K562 (cell line): ENCODE data around the gene PODXL. TPM values are rescaled to one million over a fixed set of nuclear protein-coding genes. Genes with fewer than 3 reads are reported as not detected.

Experiments used
- BHLHE40 ChIP-seq: IDR thresholded peaks from 2 replicates; pipeline ENCODE4 v1.6.1; 2011; ENCODE audit warnings: low read length, improper control_type of control experiment
- EP400 ChIP-seq: fragments of 450-650 bp; IDR thresholded peaks from 2 replicates; pipeline ENCODE4 v1.6.1; 2017; ENCODE audit warnings: antibody characterized with exemption, mild to moderate bottlenecking, moderate library complexity
- FOXK1 ChIP-seq: sonication (generic); formaldehyde crosslinking; IDR thresholded peaks from 2 replicates; pipeline ENCODE4 v1.8.0; 2022; ENCODE audit warnings: missing genetic modification reagents, mild to moderate bottlenecking, borderline replicate concordance
- GABPB2 ChIP-seq: fragments of 250-450 bp; sonication (Bioruptor Pico); conservative IDR thresholded peaks from 2 replicates; pipeline ENCODE4 v1.5.1; 2021; ENCODE audit warnings: mild to moderate bottlenecking
- HES1 ChIP-seq: fragments of 450-650 bp; IDR thresholded peaks from 2 replicates; pipeline ENCODE4 v1.6.1; 2016; ENCODE audit warnings: low read depth, mild to moderate bottlenecking, moderate library complexity
- HMG20A ChIP-seq: fragments of 450-650 bp; formaldehyde crosslinking; conservative IDR thresholded peaks from 2 replicates; pipeline ENCODE4 v1.4.0; 2020; ENCODE audit warnings: mild to moderate bottlenecking, mixed read lengths
- HNRNPUL1 ChIP-seq: fragments of 200-400 bp; formaldehyde crosslinking; IDR thresholded peaks from 2 replicates; pipeline ENCODE4 v1.6.1; 2017; ENCODE audit warnings: low read length
- ILF3 ChIP-seq: fragments of 450-650 bp; IDR thresholded peaks from 2 replicates; pipeline ENCODE4 v1.6.1; 2018; ENCODE audit warnings: antibody characterized with exemption, mild to moderate bottlenecking, moderate library complexity, borderline replicate concordance
- MTF1 ChIP-seq: fragments of 250-450 bp; sonication (Bioruptor Pico); IDR thresholded peaks from 2 replicates; pipeline ENCODE4 v1.9.0; 2021; ENCODE audit warnings: moderate library complexity, mild to moderate bottlenecking, inconsistent platforms, borderline replicate concordance
- NCOR1 ChIP-seq: fragments of 450-650 bp; IDR thresholded peaks from 2 replicates; pipeline ENCODE4 v1.6.1; 2016; ENCODE audit warnings: mild to moderate bottlenecking, moderate library complexity
- POLR2A ChIP-seq: fragments of 450-650 bp; conservative IDR thresholded peaks from 2 replicates; pipeline ENCODE4 v1.6.1; 2016
- POLR2B ChIP-seq: fragments of 450-650 bp; IDR thresholded peaks from 2 replicates; pipeline ENCODE4 v1.6.1; 2018; ENCODE audit warnings: low read depth; ENCODE audit not compliant: partially characterized antibody
- PRDM10 ChIP-seq: fragments of 450-650 bp; IDR thresholded peaks from 2 replicates; pipeline ENCODE4 v1.6.1; 2018; ENCODE audit not compliant: partially characterized antibody
- RBM14 ChIP-seq: fragments of 200-400 bp; formaldehyde crosslinking; IDR thresholded peaks from 2 replicates; pipeline ENCODE4 v1.6.1; 2018; ENCODE audit warnings: low read depth, mild to moderate bottlenecking, low read length, moderate library complexity, borderline replicate concordance; ENCODE audit not compliant: insufficient read depth
- SMARCB1 ChIP-seq: IDR thresholded peaks from 2 replicates; pipeline ENCODE4 v1.6.1; 2011; ENCODE audit warnings: improper control_type of control experiment, low read depth; ENCODE audit not compliant: insufficient read length
- SNAPC5 ChIP-seq: fragments of 250-450 bp; sonication (Bioruptor Pico); IDR thresholded peaks from 2 replicates; pipeline ENCODE4 v1.8.0; 2021; ENCODE audit warnings: moderate library complexity, mild to moderate bottlenecking, inconsistent platforms
- STAT5B ChIP-seq: fragments of 250-450 bp; sonication (Bioruptor Pico); IDR thresholded peaks from 2 replicates; pipeline ENCODE4 v1.8.0; 2021; ENCODE audit warnings: mild to moderate bottlenecking, inconsistent platforms
- U2AF1 ChIP-seq: fragments of 200-400 bp; formaldehyde crosslinking; optimal IDR thresholded peaks from 2 replicates; pipeline ENCODE3; 2017; ENCODE audit warnings: mild to moderate bottlenecking, low read depth, low read length, moderate library complexity
- ZNF324 ChIP-seq: fragments of 250-450 bp; sonication (Bioruptor Pico); IDR thresholded peaks from 2 replicates; pipeline ENCODE4 v1.4.0; 2020; ENCODE audit warnings: mild to moderate bottlenecking
- ZNF444 ChIP-seq: fragments of 250-450 bp; sonication (Bioruptor Pico); IDR thresholded peaks from 2 replicates; pipeline ENCODE4 v1.4.0; 2020; ENCODE audit warnings: mild to moderate bottlenecking, moderate library complexity
- polyA plus RNA-seq, 8 experiments: library from polyadenylated mRNA; depleted of rRNA in 4 of 8; stranded (reverse) in 5 of 8; unstranded in 3 of 8; fragments of >200 nt; fragmentation: Nextera tagmentation in 2 of 8; fragmentation: Illumina TruSeq in 1 of 8; extraction: Ambion mirVana in 2 of 8; extraction: Trizol in 1 of 8; gene quantifications; 2 replicates each; pipeline versions ENCODE4 v1.2.1 to v1.2.3, GENCODE V29; 2011 to 2014; ENCODE audit warnings: inconsistent platforms in 1 of 8, missing spikeins in 1 of 8
- total RNA-seq, 7 experiments: library from RNA; depleted of rRNA in 6 of 7; stranded (reverse); fragments of >200 nt in 6 of 7; fragmentation: Illumina TruSeq in 2 of 7; extraction: Trizol in 2 of 7; gene quantifications; 2 replicates each; pipeline versions ENCODE4 v1.2.1 to v1.2.3, GENCODE V29; 2011 to 2021; ENCODE audit warnings: low replicate concordance in 1 of 7
- TF ChIP-seq, protein P1 (sequence below): sonication (generic); formaldehyde crosslinking; IDR thresholded peaks from 2 replicates; pipeline ENCODE4 v1.8.0; 2023; ENCODE audit warnings: mild to moderate bottlenecking, missing genetic modification reagents
- TF ChIP-seq, protein P2 (sequence below): fragments of 250-450 bp; sonication (Bioruptor Pico); IDR thresholded peaks from 2 replicates; pipeline ENCODE4 v1.4.0; 2020

Gene PODXL
- total and polyA plus RNA-seq, 9 of the 15 experiments (the other 6 are each of a cell fraction or from before 2014, with no cell fraction given): 0.01 to 0.73 (median 0.07) TPM

DNA sequence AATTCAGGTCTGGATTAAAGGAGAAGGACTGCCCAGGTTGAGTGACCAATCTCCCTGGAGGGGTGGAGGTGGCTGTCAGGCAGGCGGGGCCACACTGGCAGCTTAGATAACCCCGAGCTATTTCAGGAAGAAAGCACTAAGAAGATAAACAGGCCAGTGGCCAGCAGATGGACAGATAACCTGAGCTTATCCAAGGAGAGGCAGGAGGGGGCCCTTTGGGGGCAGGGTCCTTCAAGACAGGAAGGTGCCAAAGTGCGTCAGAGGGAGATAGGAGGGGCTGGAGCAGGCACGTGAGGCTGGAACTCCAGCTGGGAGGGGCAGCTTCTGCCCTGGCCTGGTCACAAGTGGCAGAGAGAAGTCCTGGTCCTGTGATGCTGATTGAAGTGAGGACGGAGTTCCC lies 29.8 kb upstream of the PODXL start (continued):
- TF ChIP-seq PRDM10: peak; percentile 50
- TF ChIP-seq HES1: peak; percentile 56; the same call in 1 of the 2 replicates
- TF ChIP-seq FOXK1: no peak
- no peak for TF ChIP-seq HNRNPUL1
- no peak for TF ChIP-seq SMARCB1
- TF ChIP-seq EP400: no peak
- no peak for TF ChIP-seq ZNF324 (CRISPR knock-in tag)
- no peak for TF ChIP-seq MTF1
- TF ChIP-seq HMG20A (CRISPR knock-in tag): no peak
- TF ChIP-seq ZNF444 (CRISPR knock-in tag): no peak
- no peak for TF ChIP-seq STAT5B (CRISPR knock-in tag)
- TF ChIP-seq POLR2B: no peak
- no peak for TF ChIP-seq ILF3
- no peak for TF ChIP-seq POLR2A
- TF ChIP-seq NCOR1: peak; percentile 83
- TF ChIP-seq U2AF1: no peak
- TF ChIP-seq, protein P1, sequence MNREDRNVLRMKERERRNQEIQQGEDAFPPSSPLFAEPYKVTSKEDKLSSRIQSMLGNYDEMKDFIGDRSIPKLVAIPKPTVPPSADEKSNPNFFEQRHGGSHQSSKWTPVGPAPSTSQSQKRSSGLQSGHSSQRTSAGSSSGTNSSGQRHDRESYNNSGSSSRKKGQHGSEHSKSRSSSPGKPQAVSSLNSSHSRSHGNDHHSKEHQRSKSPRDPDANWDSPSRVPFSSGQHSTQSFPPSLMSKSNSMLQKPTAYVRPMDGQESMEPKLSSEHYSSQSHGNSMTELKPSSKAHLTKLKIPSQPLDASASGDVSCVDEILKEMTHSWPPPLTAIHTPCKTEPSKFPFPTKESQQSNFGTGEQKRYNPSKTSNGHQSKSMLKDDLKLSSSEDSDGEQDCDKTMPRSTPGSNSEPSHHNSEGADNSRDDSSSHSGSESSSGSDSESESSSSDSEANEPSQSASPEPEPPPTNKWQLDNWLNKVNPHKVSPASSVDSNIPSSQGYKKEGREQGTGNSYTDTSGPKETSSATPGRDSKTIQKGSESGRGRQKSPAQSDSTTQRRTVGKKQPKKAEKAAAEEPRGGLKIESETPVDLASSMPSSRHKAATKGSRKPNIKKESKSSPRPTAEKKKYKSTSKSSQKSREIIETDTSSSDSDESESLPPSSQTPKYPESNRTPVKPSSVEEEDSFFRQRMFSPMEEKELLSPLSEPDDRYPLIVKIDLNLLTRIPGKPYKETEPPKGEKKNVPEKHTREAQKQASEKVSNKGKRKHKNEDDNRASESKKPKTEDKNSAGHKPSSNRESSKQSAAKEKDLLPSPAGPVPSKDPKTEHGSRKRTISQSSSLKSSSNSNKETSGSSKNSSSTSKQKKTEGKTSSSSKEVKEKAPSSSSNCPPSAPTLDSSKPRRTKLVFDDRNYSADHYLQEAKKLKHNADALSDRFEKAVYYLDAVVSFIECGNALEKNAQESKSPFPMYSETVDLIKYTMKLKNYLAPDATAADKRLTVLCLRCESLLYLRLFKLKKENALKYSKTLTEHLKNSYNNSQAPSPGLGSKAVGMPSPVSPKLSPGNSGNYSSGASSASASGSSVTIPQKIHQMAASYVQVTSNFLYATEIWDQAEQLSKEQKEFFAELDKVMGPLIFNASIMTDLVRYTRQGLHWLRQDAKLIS (CRISPR knock-in tag): no peak
- no peak for TF ChIP-seq SNAPC5 (CRISPR knock-in tag)
- TF ChIP-seq RBM14: no peak
- TF ChIP-seq, protein P2, sequence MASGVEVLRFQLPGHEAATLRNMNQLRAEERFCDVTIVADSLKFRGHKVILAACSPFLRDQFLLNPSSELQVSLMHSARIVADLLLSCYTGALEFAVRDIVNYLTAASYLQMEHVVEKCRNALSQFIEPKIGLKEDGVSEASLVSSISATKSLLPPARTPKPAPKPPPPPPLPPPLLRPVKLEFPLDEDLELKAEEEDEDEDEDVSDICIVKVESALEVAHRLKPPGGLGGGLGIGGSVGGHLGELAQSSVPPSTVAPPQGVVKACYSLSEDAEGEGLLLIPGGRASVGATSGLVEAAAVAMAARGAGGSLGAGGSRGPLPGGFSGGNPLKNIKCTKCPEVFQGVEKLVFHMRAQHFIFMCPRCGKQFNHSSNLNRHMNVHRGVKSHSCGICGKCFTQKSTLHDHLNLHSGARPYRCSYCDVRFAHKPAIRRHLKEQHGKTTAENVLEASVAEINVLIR (CRISPR knock-in tag): peak; percentile 73
- TF ChIP-seq BHLHE40: peak; percentile 97
- no peak for TF ChIP-seq GABPB2 (CRISPR knock-in tag)
